Astrocyte (in vitro differentiated cells and primary cell): ENCODE results near the gene FSD1L.

ENCODE experiments used
- EZH2 ChIP-seq: IDR thresholded peaks from 2 replicates; pipeline ENCODE4 v1.6.1; 2012; ENCODE audit warnings: mild to moderate bottlenecking, low read length, inconsistent platforms; ENCODE audit not compliant: insufficient read depth
- TF ChIP-seq, protein P1 (sequence below): IDR thresholded peaks from 2 replicates; pipeline ENCODE4 v1.5.1; 2011; ENCODE audit warnings: low read depth, mild to moderate bottlenecking, inconsistent platforms, low read length, moderate library complexity; ENCODE audit not compliant: insufficient read depth

GRCh38 chr9:105473221-105473620 is 25.4 kb downstream of the FSD1L start:
- TF ChIP-seq, protein P1, sequence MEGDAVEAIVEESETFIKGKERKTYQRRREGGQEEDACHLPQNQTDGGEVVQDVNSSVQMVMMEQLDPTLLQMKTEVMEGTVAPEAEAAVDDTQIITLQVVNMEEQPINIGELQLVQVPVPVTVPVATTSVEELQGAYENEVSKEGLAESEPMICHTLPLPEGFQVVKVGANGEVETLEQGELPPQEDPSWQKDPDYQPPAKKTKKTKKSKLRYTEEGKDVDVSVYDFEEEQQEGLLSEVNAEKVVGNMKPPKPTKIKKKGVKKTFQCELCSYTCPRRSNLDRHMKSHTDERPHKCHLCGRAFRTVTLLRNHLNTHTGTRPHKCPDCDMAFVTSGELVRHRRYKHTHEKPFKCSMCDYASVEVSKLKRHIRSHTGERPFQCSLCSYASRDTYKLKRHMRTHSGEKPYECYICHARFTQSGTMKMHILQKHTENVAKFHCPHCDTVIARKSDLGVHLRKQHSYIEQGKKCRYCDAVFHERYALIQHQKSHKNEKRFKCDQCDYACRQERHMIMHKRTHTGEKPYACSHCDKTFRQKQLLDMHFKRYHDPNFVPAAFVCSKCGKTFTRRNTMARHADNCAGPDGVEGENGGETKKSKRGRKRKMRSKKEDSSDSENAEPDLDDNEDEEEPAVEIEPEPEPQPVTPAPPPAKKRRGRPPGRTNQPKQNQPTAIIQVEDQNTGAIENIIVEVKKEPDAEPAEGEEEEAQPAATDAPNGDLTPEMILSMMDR = no peak
- no peak for TF ChIP-seq EZH2
